Prostate gland (tissue), 2 donors: ENCODE measurements around the gene UBALD2.

ENCODE experiments used
- CTCF ChIP-seq, 4 experiments: fragments of 200-600 bp in 2 of 4; fragments of 450-650 bp in 2 of 4; sonication (generic) in 2 of 4; IDR thresholded peaks; 1 replicate in 3 of 4; 2 replicates in 1 of 4; pipeline ENCODE4 v1.5.1; 2016 to 2019; ENCODE audit warnings: antibody characterized with exemption in 4 of 4, mild to moderate bottlenecking in 2 of 4, moderate library complexity in 2 of 4
- POLR2A ChIP-seq: fragments of 450-650 bp; IDR thresholded peaks from one replicate; pipeline ENCODE4 v1.6.1; 2016; ENCODE audit warnings: antibody characterized with exemption, mild to moderate bottlenecking

GRCh38 chr17:76318586-76318985 lies 53.4 kb downstream of the UBALD2 start:
- no peak for TF ChIP-seq CTCF (IDR thresholded peaks at IDR 0.05)
- TF ChIP-seq POLR2A = no peak
